T-helper 22 cell (primary cell): ENCODE measurements around the gene B9D2.

Source experiments
- DNase-seq: peaks from one replicate; pipeline ENCODE4 v3.0.0-alpha.2; 2020; ENCODE audit warnings: low read depth

B9D2 gene

DNA sequence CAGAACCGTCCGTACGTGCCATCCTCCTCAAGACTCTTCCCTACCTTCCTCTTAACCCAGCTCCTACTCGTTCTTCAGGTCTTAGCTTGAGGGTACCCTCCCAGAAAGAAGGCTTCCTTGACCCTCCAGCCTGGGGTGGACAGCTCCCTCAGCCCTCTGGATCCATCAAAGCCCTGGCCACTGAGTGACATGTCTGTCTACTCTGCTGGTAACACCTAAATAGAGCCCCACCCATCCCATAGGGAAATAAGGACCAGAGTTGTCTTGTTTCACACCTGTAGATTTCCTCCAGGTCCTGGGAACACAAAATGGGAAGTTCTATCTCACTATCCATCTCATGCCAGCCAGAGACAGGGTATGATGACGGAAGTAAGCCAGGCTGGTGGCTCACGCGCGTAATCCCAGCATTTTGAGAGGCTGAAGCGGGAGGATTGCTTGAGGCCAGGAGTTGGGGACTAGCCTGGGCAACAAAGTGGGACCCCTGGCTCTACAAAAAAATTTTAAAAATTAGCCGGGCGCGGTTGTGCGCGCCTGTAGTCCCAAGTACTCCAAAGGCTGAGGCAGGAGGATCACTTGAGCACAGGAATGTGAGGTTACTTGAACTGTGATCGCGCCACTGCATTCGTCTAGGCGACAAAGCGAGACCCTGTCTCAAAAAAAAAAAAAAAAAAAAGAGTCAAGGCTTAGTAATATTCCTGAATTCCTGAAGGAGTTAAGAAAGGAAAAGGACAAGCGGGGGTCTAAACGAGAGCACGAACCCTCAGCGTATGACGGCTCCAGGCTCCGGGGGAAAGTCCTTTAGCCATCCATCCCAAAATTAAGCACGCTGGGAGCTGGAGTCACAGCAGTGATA lies 54.5 kb downstream of the B9D2 start:
- no peak for DNase-seq

DNA sequence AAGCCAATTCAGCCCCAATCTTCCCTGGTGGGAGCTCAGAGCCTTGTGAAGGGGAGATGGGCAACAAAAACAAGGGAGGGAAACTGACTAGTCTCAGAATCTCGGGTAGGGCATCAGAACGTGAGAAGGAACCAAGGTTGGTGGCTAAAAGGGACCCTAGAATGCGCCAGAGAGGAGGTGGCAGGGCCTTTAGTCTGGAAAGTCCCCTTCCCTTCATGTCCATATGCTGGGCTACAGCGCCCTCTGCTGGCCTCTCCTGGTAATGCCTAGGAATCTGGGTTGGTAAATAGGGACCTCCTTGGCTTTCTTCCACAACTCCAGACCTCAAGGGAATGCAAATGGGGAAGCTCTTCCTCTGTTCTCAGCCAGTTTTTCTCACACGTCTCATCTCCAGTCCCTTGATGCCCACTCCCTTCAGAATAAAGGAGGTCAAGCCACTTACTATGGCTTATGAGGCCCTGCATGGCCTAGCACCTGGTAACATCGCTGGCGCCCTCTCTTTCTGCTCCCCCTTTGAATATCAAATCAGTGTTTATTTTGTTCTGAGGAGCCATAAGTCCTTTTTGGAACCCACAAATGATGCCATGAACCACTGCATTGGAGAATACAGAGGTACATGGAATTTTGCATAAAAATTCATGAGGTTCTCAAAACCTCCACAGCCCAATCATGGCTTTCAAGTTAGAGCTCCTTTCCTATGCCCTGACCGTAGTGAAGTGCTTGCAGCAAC lies 55.3 kb downstream of the B9D2 start:
- peak; percentile 80 for DNase-seq

DNA sequence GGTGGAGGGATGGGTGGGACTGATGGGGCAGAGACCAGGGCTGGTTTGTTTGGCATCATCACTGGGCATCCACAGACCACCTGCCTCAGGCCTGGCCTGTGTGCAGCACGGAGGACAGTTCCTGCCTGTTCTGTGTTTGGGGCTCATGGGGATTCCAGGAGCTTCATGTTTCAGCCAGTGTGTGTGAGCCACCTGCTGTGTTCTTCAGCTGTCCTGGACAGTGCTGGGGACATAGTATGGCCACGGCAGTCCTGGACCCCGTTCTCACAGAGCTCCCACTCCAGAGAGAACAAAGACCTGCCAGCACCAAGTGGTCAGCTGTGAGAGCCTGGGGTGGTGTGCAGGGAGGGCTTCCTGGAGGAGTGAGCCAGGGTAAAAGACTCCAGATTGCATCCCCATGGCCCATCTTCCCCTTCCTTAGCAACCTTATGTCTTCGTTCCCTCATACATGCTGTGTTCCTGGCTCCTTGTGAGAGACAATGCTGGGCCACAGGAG lies 55.9 kb downstream of the B9D2 start:
- DNase-seq, result no peak

DNA sequence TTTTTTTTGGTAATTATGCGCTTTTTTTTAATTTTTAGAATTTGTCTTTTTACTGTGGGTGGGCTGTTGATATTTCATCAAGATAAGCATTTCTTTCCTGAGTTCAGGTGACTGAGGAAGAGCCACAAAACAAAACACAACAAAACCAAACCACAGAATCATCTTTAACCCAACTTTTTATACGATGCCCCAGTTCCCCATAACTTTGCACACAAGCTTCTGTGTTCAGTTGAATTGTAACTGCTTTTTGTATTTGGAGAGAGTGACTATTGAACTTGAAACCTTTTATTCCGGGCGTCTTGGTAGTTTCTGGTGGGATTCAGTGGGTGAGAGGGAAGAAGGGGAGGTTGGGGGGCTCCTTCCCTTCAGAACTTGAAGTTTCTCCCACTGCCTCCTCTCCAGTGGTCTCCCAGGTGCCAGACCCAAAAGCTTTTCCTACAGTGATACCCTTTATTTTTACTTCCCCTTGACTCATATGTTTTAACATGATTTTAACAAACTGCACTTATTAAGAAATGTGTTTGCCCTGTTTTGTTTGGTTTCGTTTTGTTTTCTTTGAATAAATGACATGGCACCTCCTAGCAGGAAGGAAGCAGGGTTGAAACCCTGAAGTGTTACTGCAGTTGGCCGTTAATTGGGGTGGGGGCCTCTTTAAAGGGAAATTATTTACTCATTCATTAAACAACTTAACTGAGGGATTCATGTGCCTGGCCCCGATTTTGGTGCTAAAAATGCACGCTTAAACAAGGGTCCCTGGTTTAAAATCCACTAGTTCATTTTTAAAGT lies 56.7 kb downstream of the B9D2 start:
- DNase-seq, result no peak

DNA sequence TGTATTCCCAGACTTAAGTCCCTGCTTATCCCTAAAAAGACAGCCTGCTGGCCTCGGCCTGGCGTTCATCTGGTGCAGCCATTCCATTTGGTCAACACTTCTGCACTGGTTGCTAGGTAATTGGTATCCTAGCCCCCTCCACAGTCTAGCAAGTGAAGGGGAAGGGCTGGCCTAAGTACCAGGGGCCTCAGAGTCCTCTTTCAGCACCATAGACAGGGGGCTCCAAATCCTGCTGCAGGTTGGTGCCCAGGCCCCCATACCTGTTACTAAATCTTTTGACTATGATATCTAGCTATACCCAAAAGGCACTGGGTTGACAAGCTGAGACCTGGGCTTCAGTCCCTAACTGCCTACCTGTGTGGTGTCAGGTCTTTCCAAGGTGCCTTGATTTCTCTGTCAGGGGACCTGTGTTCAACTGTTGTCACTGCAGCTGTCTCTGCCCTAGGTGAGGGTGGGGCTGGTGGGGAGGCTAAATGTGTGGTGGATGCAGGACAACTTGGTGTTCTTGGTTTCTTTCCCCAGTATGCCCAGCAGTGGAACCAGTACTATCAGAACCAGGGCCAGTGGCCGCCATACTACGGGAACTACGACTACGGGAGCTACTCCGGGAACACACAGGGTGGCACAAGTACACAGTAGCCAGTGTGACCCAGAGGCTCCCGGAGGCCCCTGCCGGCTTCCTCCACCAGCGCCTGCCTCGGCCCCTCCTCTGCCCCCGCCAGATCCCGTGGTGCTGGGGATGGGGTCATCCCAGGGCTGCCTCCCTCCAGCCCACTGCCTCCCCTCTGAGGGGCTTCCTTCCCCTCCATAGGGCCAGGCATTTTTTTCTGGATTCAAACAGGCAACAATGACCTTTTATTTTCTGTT lies 57.8 kb downstream of the B9D2 start:
- no peak for DNase-seq

DNA sequence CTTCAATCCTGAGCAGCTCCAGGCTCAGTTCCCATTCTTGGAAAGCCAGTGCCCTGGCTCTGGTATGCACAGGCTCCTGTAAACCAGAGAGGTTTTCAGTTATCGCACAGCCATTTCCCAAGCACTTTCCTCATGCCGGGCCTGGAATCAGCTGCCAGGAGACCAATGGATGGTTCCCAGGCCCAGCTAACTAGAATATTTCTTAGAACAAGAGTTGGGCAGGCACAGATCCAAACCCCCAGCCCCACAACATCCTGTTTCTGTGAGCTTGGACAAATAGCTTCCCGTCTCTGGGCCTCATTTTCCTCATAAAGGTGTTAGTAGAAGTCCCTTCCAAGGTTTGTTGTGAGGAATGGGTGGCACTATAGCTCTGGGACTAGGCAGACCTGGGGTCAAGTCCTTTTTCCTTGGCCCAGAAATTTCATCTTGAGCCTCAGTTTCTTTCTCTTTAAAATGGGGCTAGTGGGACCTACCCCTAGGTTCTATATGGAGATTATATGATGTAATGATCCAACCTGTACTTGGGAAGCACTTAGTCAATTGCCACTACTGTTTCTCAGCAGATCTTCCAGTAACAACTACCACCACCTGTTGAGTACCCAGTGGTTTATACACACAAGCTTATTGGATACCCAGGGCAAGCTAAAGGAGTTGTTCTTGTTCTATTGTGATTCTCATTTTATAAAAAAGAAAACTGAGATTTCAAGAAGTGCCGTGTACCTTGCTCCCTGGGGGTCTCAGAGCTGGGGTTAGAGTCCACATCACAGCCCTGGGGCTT lies 59.1 kb downstream of the B9D2 start:
- DNase-seq, result no peak
